Nephron progenitor cell (in vitro differentiated cells): ENCODE data around the gene VGLL4.

Experiments used
- DNase-seq: peaks from one replicate; pipeline ENCODE4 v3.0.0; 2021
- H3K27ac Mint-ChIP-seq: 2 replicates; pipeline ENCODE4 v1.8.0; 2021; ENCODE audit warnings: mild to moderate bottlenecking, moderate library complexity, mixed read lengths
- H3K27me3 Mint-ChIP-seq: 2 replicates; pipeline ENCODE4 v1.8.0; 2021; ENCODE audit warnings: mild to moderate bottlenecking, low read depth, mixed read lengths; ENCODE audit not compliant: poor library complexity
- H3K36me3 Mint-ChIP-seq: 2 replicates; pipeline ENCODE4 v1.8.0; 2021; ENCODE audit warnings: low read depth, mixed read lengths
- H3K4me1 Mint-ChIP-seq: 2 replicates; pipeline ENCODE4 v1.8.0; 2021; ENCODE audit warnings: mixed read lengths
- H3K4me3 Mint-ChIP-seq: 2 replicates; pipeline ENCODE4 v1.8.0; 2021; ENCODE audit warnings: mild to moderate bottlenecking, moderate library complexity, mixed read lengths
- H3K9me3 Mint-ChIP-seq: 2 replicates; pipeline ENCODE4 v1.8.0; 2021; ENCODE audit warnings: mild to moderate bottlenecking, moderate library complexity, mixed read lengths
- TF ChIP-seq, protein P1 (sequence below): fragments of 200-600 bp; sonication (generic); IDR thresholded peaks from 2 replicates; pipeline ENCODE4 v1.5.0; 2021; ENCODE audit warnings: antibody characterized with exemption

VGLL4 gene

DNA sequence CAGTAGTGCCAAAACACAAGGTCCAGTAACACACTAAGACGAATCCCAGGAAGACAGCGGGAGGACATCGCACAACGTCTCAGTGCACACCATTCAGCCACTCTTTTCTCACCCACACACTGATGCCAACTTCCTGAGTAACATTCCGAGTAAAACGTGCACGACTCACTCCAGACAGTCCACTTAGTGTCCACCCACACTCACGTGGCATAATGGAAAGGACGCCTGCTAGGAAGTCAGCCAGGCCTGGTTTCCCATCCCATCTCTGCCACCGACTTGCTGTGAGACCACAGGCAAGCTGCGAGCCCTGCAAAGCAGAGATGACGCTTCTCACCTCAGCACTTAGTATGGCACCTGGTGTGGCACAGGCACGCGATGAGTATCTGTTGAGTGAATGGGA lies 36.8 kb upstream of the VGLL4 start:
- no peaks in the 10 kb centered on the region for H3K27me3 Mint-ChIP-seq
- no peak overlapping the region for H3K4me3 Mint-ChIP-seq
- no peaks in the 10 kb centered on the region for H3K4me1 Mint-ChIP-seq
- DNase-seq: no peak
- H3K36me3 Mint-ChIP-seq: peaks cover 15% of the 10 kb centered on the region
- TF ChIP-seq, protein P1, sequence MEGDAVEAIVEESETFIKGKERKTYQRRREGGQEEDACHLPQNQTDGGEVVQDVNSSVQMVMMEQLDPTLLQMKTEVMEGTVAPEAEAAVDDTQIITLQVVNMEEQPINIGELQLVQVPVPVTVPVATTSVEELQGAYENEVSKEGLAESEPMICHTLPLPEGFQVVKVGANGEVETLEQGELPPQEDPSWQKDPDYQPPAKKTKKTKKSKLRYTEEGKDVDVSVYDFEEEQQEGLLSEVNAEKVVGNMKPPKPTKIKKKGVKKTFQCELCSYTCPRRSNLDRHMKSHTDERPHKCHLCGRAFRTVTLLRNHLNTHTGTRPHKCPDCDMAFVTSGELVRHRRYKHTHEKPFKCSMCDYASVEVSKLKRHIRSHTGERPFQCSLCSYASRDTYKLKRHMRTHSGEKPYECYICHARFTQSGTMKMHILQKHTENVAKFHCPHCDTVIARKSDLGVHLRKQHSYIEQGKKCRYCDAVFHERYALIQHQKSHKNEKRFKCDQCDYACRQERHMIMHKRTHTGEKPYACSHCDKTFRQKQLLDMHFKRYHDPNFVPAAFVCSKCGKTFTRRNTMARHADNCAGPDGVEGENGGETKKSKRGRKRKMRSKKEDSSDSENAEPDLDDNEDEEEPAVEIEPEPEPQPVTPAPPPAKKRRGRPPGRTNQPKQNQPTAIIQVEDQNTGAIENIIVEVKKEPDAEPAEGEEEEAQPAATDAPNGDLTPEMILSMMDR: no peak
- H3K27ac Mint-ChIP-seq: no peak overlapping the region
- H3K9me3 Mint-ChIP-seq: peaks cover 3% of the 10 kb centered on the region

DNA sequence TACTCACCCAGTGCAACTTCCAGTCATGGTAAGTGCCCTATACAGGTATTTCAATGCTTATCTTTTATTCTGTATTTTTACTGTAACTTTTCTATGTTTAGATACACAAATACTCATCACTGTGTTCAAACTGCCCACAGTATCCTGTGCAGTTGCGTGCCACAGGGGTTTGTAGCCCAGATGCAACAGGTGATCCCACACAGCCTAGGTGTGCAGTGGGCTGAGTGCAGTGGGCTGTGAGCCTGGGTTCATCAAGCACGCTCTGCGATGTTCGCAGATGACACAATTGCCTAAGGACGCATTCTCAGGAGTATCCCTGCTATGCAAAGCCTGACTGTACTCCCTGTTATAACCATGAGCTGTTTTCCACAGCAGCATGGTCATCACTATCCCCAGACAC lies 36.2 kb upstream of the VGLL4 start:
- TF ChIP-seq, protein P1: no peak
- Mint-ChIP-seq H3K4me3 (no peak overlapping the region), H3K9me3 (peaks cover 3% of the 10 kb centered on the region), H3K27me3 (no peaks in the 10 kb centered on the region), H3K36me3 (peaks cover 15% of the 10 kb centered on the region), H3K27ac (no peak overlapping the region), H3K4me1 (no peaks in the 10 kb centered on the region)
- no peak for DNase-seq

DNA sequence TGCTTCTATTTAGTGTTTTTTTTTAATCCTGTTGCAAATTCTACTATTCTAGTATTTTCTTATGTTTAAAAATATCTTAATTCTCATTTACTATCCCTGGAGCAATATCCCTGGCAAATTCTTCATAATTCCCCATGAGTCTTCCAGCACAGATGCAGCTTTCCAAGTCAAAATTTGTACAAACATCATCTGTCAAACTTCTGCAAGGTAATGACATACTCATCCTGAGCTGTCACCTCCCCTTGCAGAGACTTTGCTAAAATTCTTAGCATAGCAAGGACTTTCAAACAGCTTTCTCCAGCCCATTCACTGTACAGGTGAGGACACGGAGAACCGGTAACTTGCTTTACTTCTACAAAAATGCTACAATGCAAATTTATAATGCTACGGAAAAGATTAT lies 28.6 kb upstream of the VGLL4 start:
- Mint-ChIP-seq H3K27me3 (no peaks in the 10 kb centered on the region), H3K27ac (no peak overlapping the region), H3K4me3 (no peak overlapping the region), H3K9me3 (no peaks in the 10 kb centered on the region), H3K36me3 (no peaks in the 10 kb centered on the region), H3K4me1 (no peaks in the 10 kb centered on the region)
- TF ChIP-seq, protein P1: no peak
- DNase-seq: no peak

DNA sequence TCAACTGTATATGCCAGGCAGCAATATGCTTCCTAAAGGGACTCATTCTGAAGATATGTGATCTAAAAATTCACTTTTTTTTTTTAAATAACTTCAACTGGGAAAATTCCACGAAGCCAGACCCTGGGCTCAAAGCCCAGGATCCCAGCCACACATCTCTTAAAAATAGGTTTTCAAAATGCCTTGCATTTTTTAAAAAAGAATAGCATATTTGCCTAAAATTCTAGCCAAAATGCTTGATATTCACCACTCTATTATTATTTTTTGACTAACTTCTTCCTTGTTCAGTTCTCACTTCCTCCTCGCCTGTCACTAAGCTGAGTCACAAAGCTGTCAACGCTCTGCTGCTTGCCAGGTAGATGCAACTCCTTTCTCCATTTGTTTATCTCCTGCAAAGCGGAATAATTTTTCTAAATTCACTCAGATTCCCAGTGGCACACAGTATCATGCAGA lies 28.0 kb upstream of the VGLL4 start:
- no peak for DNase-seq
- Mint-ChIP-seq H3K4me3 (no peak overlapping the region), H3K4me1 (no peaks in the 10 kb centered on the region), H3K9me3 (no peaks in the 10 kb centered on the region), H3K27ac (peak overlapping the region; percentile 1), H3K27me3 (peaks cover 2% of the 10 kb centered on the region), H3K36me3 (no peaks in the 10 kb centered on the region)
- TF ChIP-seq, protein P1: no peak

DNA sequence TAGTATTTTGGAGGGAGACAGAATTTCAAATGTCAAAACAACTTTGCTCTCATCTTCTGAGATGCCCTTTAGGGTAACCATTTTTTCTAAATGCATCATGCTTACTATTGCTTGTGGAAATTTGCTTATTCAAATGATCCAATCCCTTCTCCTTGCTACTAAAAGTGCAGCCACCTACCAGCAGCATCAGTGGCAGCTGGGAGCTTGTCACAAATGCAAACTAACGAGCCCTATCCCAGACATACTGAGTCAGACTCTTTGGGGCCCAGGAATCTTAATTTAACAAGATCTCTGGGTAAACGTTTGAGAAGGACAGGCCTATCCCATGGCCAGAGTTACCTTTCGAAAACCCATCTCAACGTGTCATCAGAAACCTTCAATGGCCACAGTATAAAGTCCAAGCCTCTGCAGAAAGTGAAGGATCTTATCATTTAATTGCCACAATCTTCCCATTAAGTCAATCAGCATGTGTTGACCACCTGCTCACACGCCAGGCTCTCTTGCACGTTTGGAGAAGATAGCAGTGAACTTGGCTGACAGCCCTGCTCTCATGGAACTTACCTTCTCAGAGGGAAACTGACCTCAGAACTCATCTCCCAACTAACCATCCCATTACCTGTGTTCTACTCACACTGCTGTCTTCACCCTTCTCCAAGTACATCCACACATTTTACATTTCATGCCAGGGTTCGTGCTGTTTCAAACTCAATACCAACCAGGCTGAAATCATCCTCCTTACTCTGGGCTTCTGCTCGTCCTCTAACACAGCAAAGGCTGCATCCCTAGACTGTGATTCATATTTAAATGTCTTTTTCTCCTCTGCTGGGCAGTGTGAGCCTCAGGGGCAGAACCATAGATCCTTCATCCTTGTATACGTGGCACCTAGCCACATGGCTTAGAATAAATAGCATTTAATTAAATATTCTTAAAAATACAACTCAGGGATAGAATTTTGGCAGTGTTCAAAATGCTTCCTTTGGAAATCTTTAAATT lies 24.8 kb upstream of the VGLL4 start:
- no peak overlapping the region for H3K4me3 Mint-ChIP-seq
- TF ChIP-seq, protein P1: no peak
- no peaks in the 10 kb centered on the region for H3K4me1 Mint-ChIP-seq
- DNase-seq: no peak
- H3K36me3 Mint-ChIP-seq: no peaks in the 10 kb centered on the region
- H3K27ac Mint-ChIP-seq: no peak overlapping the region
- H3K27me3 Mint-ChIP-seq: peaks cover 5% of the 10 kb centered on the region
- no peaks in the 10 kb centered on the region for H3K9me3 Mint-ChIP-seq
